Measurements from ENCODE around the gene ST3GAL6.

DNA sequence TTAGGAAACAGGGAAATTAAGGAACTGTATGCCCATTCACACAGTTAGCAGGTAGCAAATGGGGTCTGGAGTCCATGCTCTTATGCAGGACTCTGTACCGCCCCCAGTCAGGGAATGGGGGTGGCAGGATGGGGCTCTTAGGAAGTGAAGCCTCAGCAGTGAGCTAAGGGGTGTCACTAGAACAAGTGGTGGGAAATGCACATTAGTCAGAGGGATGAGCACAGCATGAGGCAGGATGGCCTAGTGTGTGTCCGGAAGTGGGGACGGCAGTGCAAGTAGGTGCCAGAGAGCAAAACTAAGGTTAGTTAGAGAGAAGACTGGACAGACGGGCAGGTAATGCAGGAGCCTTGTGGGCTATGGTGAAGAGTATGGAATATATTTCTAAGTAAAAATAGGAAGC, 60.7 kb downstream of the ST3GAL6 start:
- TF ChIP-seq, protein P1, sequence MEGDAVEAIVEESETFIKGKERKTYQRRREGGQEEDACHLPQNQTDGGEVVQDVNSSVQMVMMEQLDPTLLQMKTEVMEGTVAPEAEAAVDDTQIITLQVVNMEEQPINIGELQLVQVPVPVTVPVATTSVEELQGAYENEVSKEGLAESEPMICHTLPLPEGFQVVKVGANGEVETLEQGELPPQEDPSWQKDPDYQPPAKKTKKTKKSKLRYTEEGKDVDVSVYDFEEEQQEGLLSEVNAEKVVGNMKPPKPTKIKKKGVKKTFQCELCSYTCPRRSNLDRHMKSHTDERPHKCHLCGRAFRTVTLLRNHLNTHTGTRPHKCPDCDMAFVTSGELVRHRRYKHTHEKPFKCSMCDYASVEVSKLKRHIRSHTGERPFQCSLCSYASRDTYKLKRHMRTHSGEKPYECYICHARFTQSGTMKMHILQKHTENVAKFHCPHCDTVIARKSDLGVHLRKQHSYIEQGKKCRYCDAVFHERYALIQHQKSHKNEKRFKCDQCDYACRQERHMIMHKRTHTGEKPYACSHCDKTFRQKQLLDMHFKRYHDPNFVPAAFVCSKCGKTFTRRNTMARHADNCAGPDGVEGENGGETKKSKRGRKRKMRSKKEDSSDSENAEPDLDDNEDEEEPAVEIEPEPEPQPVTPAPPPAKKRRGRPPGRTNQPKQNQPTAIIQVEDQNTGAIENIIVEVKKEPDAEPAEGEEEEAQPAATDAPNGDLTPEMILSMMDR (IDR thresholded peaks at IDR 0.05 in 4 of 5, conservative IDR thresholded peaks at IDR 0.05 in 1 of 5), result no peak
- TF ChIP-seq POLR2A (IDR thresholded peaks at IDR 0.05), result no peak

Data from gastrocnemius medialis (tissue), 4 donors.